GM20431 (cell line): ENCODE data around the gene ANKRD13D.
"Not testable (repeated sequence)": the region's sequence is repeated elsewhere in the genome, so short reads cannot be mapped to it uniquely, and the experiment has no call there.

Experiments used
- in situ Hi-C: fragments of 300-500 bp; cut with MseI, MboI; formaldehyde crosslinking; loops from one replicate; pipeline ENCODE4 v1.15.0; 2020; ENCODE audit warnings: low sequenced_read_pairs; ENCODE audit not compliant: unreplicated experiment

The ANKRD13D gene

GRCh38 chr11:67289226-67289650 is at the start of gene ANKRD13D:
TSS of gene ANKRD13D (plus strand) at chr11:67289303. CDS start at chr11:67289461, 158 bp downstream.
- in situ Hi-C loops: no loop called here

GRCh38 chr11:67239783-67240575 is 49.1 kb upstream of the ANKRD13D start:
- in situ Hi-C loops: no loop called here

GRCh38 chr11:67240576-67241389 is 48.3 kb upstream of the ANKRD13D start:
- in situ Hi-C loops: no loop called here

GRCh38 chr11:67242548-67242947 is 46.6 kb upstream of the ANKRD13D start:
- in situ Hi-C loops: no loop called here

GRCh38 chr11:67243051-67243450 is 46.1 kb upstream of the ANKRD13D start:
- in situ Hi-C loops: no loop called here

- in situ Hi-C loops: no loop called here
Measured at GRCh38 chr11:67245046-67245445, 44.1 kb upstream of the ANKRD13D start.

- in situ Hi-C loops: no loop called here
Measured at GRCh38 chr11:67247946-67248550, 41.1 kb upstream of the ANKRD13D start.

- in situ Hi-C loops: no loop called here
Measured at GRCh38 chr11:67248653-67249052, 40.5 kb upstream of the ANKRD13D start.

- in situ Hi-C loops: no loop called here
Measured at GRCh38 chr11:67250059-67251043, 38.8 kb upstream of the ANKRD13D start.

- in situ Hi-C loops: no loop called here
Measured at GRCh38 chr11:67251841-67252240, 37.3 kb upstream of the ANKRD13D start.

- in situ Hi-C loops: no loop called here
Measured at GRCh38 chr11:67252831-67253239, 36.3 kb upstream of the ANKRD13D start.

- in situ Hi-C loops: no loop called here
Measured at GRCh38 chr11:67253872-67254624, 35.1 kb upstream of the ANKRD13D start.

GRCh38 chr11:67254798-67255197 is 34.3 kb upstream of the ANKRD13D start:
- in situ Hi-C loops: no loop called here

GRCh38 chr11:67255353-67255752 is 33.8 kb upstream of the ANKRD13D start:
- in situ Hi-C loops: no loop called here

- in situ Hi-C loops: no loop called here
Measured at GRCh38 chr11:67255864-67256263, 33.2 kb upstream of the ANKRD13D start.

- in situ Hi-C loops: no loop called here
Measured at GRCh38 chr11:67256477-67257135, 32.5 kb upstream of the ANKRD13D start.

GRCh38 chr11:67260406-67260805 is 28.7 kb upstream of the ANKRD13D start:
- in situ Hi-C loops: no loop called here

GRCh38 chr11:67260885-67261639 is 28.0 kb upstream of the ANKRD13D start:
- in situ Hi-C loops: not testable (repeated sequence)
